ENCODE data around the gene SEC62. TPM values are rescaled to one million over a fixed set of nuclear protein-coding genes. Genes with fewer than 3 reads are reported as not detected.

SEC62 gene
- total RNA-seq, 2 experiments from 2014 or later: 64.5 to 176 TPM

GRCh38 chr3:170024581-170024980, 58.0 kb downstream of the SEC62 start:
- intact Hi-C loops (cut with micrococcal nuclease; ENCODE audit: unreplicated experiment): no loop called here
- no peaks in the 10 kb centered on the region for H3K36me3 ChIP-seq (ENCODE audit: insufficient read depth, low read length)
- H3K9me2 ChIP-seq (ENCODE audit: insufficient read depth, low read length): no peaks in the 10 kb centered on the region
- H3K4me1 ChIP-seq (ENCODE audit: insufficient read depth, low read length, poor library complexity, severe bottlenecking): peaks cover 7% of the 10 kb centered on the region
- BruUV-seq (replicated peaks): no TSS peak
- H3K27ac ChIP-seq (ENCODE audit: low read depth, low read length, poor library complexity, severe bottlenecking): no peak overlapping the region
- no peaks in the 10 kb centered on the region for H3K9me3 ChIP-seq (ENCODE audit: low read length)
- H4K20me1 ChIP-seq (ENCODE audit: insufficient read depth, low read length): no peaks in the 10 kb centered on the region
- TF ChIP-seq CTCF (conservative IDR thresholded peaks at IDR 0.05; ENCODE audit: low read length): no peak
- TF ChIP-seq EZH2phosphoT487 (IDR thresholded peaks at IDR 0.05; ENCODE audit: borderline replicate concordance, low read depth, low read length): no peak
- H2AFZ ChIP-seq (ENCODE audit: low read length): no peak overlapping the region
- no peak overlapping the region for H3K4me3 ChIP-seq (ENCODE audit: low read depth, low read length, poor library complexity, severe bottlenecking)
- H3K79me2 ChIP-seq (ENCODE audit: insufficient read depth, low read depth, low read length): no peaks in the 10 kb centered on the region
- no peak overlapping the region for H3K4me2 ChIP-seq (ENCODE audit: low read length)
- no peak for DNase-seq (ENCODE audit: low spot score)
- ChIA-PET CTCF (ENCODE audit: unreplicated experiment) (no interaction called here), POLR2A (no interaction called here)

- ChIA-PET CTCF (ENCODE audit: unreplicated experiment) (no interaction called here), POLR2A (interaction anchor here (0.7 to 0.8 kb wide), 2 partner anchors 13 to 17 kb away, joined by 3 read pairs; no protein-coding TSS in a partner anchor)
- H4K20me1 ChIP-seq (ENCODE audit: insufficient read depth, low read length): no peaks in the 10 kb centered on the region
- peaks cover 7% of the 10 kb centered on the region for H3K4me1 ChIP-seq (ENCODE audit: insufficient read depth, low read length, poor library complexity, severe bottlenecking)
- intact Hi-C loops (cut with micrococcal nuclease; ENCODE audit: unreplicated experiment): no loop called here
- no peak for TF ChIP-seq CTCF (conservative IDR thresholded peaks at IDR 0.05; ENCODE audit: low read length)
- H3K36me3 ChIP-seq (ENCODE audit: insufficient read depth, low read length): no peaks in the 10 kb centered on the region
- H3K9me2 ChIP-seq (ENCODE audit: insufficient read depth, low read length): no peaks in the 10 kb centered on the region
- H3K27ac ChIP-seq (ENCODE audit: low read depth, low read length, poor library complexity, severe bottlenecking): no peak overlapping the region
- H3K9me3 ChIP-seq (ENCODE audit: low read length): no peaks in the 10 kb centered on the region
- no peak overlapping the region for H3K4me2 ChIP-seq (ENCODE audit: low read length)
- DNase-seq (ENCODE audit: low spot score): no peak
- no peak overlapping the region for H3K4me3 ChIP-seq (ENCODE audit: low read depth, low read length, poor library complexity, severe bottlenecking)
- no TSS peak for BruUV-seq (replicated peaks)
- no peaks in the 10 kb centered on the region for H3K79me2 ChIP-seq (ENCODE audit: insufficient read depth, low read depth, low read length)
- peak overlapping the region; percentile 46; the same call in 1 of the 2 replicates for H2AFZ ChIP-seq (ENCODE audit: low read length)
Observed at GRCh38 chr3:170027233-170028102, 60.9 kb downstream of the SEC62 start.

- H4K20me1 ChIP-seq (ENCODE audit: insufficient read depth, low read length): no peaks in the 10 kb centered on the region
- peaks cover under 1% of the 10 kb centered on the region; the same call in 1 of the 2 replicates for H3K79me2 ChIP-seq (ENCODE audit: insufficient read depth, low read depth, low read length)
- peaks cover 5% of the 10 kb centered on the region; the same call in 1 of the 2 replicates for H3K9me3 ChIP-seq (ENCODE audit: low read length)
- no peak overlapping the region for H3K4me3 ChIP-seq (ENCODE audit: low read depth, low read length, poor library complexity, severe bottlenecking)
- H3K4me1 ChIP-seq (ENCODE audit: insufficient read depth, low read length, poor library complexity, severe bottlenecking): peaks cover 19% of the 10 kb centered on the region
- H3K9me2 ChIP-seq (ENCODE audit: insufficient read depth, low read length): no peaks in the 10 kb centered on the region
- peak; percentile 34 for DNase-seq (ENCODE audit: low spot score)
- intact Hi-C loops (cut with micrococcal nuclease; ENCODE audit: unreplicated experiment): no loop called here
- H2AFZ ChIP-seq (ENCODE audit: low read length): peak overlapping the region; percentile 30; the same call in 1 of the 2 replicates
- H3K36me3 ChIP-seq (ENCODE audit: insufficient read depth, low read length): no peaks in the 10 kb centered on the region
- no TSS peak for BruUV-seq (replicated peaks)
- TF ChIP-seq CTCF (conservative IDR thresholded peaks at IDR 0.05; ENCODE audit: low read length): no peak
- no peak for TF ChIP-seq EZH2phosphoT487 (IDR thresholded peaks at IDR 0.05; ENCODE audit: borderline replicate concordance, low read depth, low read length)
- ChIA-PET CTCF (ENCODE audit: unreplicated experiment) (interaction anchor here (0.7 to 0.9 kb wide), 2 partner anchors 12 to 55 kb away, joined by 3 read pairs; no protein-coding TSS in a partner anchor), POLR2A (interaction anchor here (0.6 to 1.5 kb wide), 5 partner anchors 12 to 101 kb away, joined by 3 to 7 read pairs (median 3); no protein-coding TSS in a partner anchor)
- no peak overlapping the region for H3K27ac ChIP-seq (ENCODE audit: low read depth, low read length, poor library complexity, severe bottlenecking)
- peak overlapping the region; percentile 4; the same call in 1 of the 2 replicates for H3K4me2 ChIP-seq (ENCODE audit: low read length)
Observed at GRCh38 chr3:170033489-170033888, 66.9 kb downstream of the SEC62 start.

All from OCI-LY7 (cell line).